GM18868 (cell line): ENCODE measurements around the gene INPP4B.
"Not testable (repeated sequence)": the region's sequence is repeated elsewhere in the genome, so short reads cannot be mapped to it uniquely, and the experiment has no call there.

ENCODE experiments used
- ATAC-seq: cut with Tn5 transposase; IDR thresholded peaks from one replicate; pipeline ENCODE4 v1.9.1; 2021; ENCODE audit warnings: mild to moderate bottlenecking, moderate library complexity; ENCODE audit not compliant: unreplicated experiment

Gene INPP4B

DNA sequence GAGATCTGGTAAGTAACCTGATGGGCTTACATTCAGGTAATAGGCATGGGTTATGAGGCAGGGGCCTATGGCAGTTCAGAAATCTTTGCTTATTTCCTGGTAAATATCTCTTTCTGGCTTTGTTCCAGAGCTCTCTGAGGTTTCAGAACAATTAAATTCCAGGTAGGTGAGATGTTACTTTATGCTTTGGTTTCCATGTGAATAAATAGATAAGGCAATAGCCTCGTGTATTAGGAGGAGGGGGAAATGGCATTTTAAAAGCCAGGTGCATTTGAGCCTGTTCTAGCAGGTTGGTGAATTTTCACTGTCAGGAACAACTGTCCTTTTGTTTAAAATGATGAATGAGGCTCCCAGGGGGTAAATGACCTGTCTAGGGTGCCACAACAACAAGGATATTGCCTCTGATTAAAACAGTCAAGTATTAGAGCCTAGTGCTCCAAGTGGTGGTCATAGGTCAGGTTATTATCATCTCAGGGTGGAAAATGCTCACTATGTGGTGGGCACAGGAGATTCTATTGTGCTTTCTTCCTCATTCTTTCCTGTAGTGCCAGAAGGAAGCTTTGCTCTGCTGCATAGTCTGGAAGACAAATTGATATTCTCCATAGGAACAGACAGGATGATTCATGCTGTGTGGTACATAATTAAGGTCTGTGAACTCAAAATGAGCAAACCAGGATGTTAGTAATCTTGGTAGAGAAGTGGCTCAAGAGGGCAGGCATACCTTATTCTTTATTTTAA, 296.2 kb downstream of the INPP4B start:
- ATAC-seq: no peak

DNA sequence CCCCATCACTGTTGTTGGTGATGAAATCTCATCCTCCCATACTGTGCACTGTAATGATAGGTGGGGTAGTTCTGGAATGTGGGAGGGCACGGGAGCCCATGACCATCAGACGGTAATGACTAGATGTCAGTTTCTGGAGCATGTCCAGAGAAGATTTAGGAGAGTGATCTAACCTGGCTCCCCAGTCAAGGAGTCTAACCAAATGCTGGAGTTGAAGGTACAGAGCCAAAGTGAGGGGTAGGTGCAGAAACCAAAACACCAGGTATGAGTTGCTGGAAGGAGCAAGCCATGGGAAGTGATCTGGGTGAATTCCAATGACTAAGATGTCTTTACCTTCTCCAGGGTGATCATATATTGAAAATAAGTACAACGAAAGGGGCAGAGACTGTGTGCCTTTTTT, 296.9 kb downstream of the INPP4B start:
- ATAC-seq: no peak

DNA sequence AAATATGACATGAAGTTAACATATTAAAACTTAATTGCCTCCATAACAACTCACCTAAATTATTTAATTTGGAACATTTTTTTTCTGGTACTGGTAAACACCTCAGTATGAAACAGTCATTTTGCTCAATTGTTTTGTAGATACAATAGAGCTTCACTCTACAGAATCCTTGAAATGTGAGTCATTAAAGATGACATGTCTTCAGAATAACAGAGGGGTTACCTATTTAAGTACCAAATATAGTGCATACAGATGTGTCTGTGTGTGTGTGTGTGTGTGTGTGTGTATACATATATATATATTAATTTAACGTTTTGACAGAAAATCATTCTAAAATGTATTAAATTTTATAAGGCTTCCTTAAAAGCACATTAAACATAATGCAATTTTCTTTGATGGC, 297.6 kb downstream of the INPP4B start:
- ATAC-seq: no peak

DNA sequence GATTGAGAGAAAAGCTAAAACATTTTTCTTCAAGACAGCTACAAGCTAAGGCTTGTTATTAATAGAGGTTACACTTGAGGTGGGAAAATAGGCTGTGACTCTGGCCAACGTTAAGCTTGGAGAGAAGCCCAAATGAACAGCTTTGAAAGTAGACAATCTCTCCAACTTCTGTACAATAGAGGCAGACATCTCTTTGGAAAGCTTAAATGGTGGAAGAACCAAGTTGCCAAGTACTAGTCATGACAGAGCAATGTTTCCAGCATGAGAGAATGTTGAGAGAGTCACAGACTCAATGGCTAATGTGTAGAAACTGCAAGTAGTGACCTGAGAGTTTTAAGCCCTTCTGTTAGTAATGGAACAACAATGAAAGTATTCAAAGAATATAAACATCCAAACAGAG, 298.1 kb downstream of the INPP4B start:
- no peak for ATAC-seq

DNA sequence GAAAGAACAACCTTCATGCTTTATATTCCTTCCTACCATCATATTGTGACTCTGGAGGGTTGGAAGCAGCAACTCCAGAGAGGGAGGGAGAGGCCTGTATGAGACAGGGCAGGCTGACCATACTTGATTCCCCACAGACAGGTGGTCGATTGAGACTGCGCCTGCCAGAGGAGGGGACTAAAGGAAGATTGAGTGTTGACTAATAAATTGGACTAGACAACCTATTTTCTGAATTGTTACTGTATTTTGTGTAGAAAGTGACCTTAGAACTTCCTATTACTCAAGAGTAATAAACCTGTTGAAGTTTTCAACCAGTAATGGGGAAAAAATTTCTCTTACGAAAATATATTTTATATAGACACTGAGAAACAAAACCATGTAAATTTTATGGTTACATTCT, 301.5 kb downstream of the INPP4B start:
- ATAC-seq: no peak

DNA sequence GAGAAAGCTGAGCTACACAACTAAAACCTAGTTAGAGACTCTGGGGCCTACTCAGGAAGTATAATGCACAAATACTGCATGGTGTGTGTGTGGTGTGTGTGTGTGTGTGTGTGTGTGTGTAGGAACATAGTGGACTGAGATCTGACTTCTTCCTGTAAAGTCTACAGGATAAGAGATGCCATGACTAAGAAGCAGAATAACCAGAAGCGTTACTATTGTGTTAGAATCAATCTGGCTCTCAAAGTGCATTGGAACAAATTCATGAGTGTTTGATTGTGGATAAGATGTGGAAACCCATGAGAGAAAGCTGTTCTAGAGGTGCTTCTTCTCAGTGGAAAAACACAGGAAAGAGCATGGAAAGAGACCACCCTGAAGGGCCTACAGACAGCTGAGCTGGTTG, 302.1 kb downstream of the INPP4B start:
- ATAC-seq: no peak

DNA sequence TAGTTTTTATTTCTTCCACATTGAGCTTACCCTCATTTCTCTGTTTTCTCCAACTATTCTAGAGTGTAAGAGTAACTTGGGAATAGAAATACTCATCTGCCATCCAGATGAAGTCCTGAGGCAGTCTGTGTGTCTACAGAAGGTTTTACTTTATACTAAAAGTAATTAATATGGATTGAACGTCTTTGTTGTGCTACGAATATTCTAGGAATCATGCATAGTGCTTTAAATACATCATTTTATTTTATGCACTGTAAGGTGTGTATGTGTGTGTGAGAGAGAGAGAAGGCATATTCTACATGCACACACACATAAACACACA, 305.7 kb downstream of the INPP4B start:
- ATAC-seq: no peak

DNA sequence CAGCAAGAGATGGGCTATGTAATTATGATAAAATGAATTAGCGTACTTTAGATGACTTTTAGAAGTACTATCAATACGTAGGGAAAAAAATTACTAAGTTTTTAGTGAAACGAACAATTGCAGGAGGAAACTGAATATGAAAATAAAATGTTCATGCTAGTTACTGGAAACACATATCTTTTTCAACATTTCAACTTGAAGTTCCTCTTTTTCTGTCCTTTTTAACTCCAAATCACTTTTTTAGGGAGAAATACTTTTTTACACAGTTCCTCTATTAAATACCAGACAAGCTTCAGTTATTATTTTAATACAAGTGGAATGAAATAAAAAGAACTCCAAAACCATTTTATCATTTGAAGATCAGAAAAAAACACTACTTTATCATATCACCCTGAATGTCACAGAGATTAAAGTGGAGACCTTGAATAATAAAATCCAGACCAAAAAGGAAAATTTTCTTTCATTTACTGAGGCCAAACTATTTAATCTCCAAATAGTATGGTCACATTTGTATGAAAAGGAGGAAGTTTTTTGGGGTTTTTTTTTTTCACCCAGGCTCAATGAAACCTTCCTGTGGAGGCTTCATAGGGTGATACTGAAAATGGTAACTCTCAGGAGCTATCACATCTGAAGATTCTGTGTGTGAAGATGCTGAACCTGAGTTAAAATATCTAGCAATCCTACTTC, 306.2 kb downstream of the INPP4B start:
- ATAC-seq: no peak

DNA sequence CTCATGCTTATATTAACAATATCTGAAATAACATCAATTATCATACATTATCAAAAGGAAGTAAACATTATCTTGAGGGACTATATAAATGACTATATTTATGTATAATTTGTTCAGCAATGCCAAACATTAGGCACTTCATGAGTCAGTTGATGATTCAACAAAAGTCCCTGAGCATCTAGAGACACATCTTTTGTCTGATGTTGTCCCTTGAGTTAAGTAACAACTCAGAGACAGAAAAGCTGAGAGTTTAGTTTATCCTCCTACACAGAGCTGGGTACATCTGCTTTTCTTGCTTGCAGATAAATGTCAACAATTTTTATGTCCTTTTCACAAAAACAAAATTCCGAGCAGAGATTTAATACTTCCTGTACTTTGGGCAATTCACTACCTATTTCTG, 311.1 kb downstream of the INPP4B start:
- ATAC-seq: no peak

DNA sequence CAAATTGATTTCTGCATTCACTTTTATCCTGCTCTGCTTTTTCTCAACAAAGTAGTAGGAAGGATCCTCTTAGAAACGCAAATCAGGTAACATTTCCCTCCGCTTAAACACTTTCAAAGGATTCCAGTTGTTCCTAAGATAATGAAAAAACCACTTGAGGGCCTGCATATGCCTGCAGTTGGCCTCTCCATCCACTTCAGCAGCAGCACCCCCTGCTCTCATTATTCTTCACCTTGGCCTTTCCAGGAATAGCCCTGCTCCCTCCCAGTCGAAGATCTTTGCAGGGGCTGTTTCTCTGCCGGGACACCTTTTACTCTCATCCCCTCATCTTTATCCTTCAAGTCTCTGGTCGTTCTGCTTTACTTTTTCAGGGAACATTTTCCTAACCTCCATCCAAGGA, 314.0 kb downstream of the INPP4B start:
- no peak for ATAC-seq

DNA sequence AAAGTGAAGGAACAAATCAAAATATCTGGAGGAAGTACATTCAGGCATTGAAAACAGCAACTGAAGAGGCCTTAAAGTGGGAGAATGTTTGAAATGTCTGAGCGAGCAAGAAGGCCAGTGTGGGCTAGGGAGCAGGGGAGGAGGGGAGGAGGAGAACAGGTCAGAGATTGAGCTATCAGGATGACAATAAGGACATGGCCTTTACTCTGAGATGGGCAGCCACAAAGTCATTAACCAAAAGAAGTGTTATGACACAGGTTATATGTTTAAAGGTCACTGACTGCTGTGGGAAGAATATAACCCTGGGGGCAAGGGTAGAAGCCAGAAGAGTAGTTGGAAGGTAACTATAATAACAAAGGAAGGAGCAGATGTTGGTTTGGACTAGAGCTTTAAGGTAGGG, 315.4 kb downstream of the INPP4B start:
- no peak for ATAC-seq

DNA sequence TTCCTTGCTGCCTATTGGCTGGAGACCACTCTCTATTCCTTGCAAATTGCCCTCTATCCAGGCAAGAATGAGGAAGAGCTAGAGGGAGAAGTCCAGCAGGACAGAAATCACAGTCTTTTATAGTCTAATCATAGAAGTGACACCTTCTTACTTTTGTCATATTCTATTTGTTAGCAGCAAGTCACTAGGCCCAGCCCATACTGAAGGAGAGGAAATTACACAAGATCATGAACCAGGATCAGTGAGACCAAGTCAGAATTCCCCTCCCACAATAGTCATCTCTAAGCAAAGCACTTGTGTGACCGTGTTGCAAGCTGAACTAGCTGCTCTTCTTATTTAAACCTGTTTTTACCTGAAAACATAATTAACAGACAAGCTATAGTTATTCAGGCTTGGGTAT, 317.7 kb downstream of the INPP4B start:
- ATAC-seq: no peak

DNA sequence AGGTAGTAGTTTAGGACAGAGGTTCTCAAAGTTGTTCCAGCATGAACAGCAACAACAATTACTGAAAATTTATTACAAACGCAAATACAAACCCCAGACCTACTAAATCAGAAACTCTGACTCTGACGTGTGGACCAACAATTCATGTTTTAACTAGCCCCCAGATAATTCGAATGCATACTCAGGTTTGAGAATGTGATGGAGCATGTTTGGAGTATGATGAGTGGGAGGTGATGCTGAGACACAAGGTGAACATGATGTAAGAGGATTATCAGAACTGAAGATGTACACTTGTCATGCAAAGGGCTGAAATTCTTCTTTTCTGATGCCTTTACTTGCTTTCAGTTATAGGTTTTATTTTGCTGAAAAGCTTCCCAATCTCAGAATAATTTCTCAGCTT, 323.0 kb downstream of the INPP4B start:
- ATAC-seq: no peak

DNA sequence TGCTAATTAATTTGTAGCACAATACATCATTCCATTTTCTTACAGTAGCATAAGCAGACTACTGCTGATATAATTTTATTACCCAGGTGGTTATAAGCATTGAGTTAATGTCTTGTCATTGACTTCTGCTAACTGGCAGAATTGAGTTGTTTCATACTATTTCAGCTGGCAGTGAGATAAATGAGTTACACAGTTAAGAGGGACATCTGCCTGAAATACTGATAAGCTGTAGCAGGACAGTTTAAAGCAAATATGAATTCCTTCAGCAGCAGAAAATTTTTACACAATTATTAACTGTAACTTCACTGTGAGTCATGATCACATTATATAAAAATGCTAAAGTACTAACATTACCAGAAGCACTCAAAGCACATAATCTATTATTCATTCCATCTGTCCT, 326.8 kb downstream of the INPP4B start:
- ATAC-seq: no peak

DNA sequence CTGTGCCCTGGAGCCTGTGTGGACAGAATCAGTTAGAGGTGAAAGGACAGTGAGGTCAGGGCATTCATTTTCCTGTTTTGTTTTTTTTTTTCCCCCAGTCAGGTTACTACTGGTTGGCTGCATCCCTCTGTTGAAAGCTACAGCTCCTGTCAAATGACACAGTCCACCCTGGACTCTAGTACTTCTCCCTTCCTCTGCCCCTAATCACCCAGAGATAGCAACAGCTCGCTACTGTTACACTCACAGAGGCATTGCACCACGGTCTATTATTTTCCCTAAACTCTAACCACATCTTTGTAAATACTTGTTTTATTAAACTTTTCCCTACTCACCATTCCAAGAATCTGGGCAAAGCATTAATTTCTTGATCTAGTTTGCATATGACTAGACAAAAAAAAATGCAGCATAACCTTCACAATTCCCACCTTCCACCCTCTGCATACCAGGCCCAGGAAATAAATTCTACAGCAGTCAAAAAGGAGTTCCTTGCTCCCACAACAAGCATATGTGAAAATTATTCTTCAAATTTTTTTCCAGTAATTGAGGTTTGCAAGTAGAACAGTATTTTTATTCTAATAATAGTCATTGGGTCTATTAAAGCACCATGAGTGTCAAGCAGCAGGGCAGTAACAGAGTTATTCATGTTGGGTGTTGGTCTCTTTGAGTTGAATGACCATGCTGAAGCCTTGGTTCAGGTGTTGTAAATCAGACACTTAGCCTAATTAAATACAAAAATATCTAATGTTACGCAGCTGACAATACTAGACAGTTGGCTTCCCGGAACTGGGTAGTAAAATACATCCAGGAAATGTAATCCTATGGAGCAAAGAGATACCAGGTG, 329.2 kb downstream of the INPP4B start:
- no peak for ATAC-seq

DNA sequence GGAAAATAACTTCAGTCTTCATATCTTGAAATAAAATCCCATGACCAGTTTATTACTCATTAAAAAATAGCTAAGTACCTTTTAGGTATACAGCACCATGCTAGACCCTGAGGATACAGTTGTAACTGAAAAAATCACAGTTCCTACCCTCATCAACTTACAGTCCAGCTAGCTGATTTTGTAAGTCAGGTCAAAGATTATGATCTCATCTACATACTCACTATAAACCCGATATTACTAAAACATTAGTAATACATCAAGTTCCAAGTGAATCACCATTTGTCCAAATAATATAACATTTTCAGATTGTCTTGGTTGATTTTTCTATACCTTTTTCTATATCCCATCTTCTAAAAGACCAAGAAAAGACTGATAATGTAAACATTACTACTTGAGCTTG, 333.9 kb downstream of the INPP4B start:
- ATAC-seq: no peak

DNA sequence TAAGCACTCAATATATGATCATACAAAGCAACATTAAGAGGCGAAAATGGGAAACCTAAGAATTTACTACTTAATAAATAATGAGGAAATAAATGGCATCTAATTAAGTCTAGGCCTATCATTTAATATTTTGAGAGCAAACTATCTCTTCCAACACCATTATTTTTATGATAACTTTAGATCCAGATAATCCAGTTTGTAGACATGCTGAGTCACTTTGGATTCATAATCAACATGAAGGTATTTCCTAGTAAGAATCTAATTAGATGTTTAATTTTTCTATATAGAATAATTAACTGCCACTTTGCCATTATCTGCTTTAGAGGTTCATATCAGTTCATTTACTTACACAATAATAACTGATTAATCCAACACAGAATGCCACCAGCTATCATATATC, 336.2 kb downstream of the INPP4B start:
- ATAC-seq: no peak

DNA sequence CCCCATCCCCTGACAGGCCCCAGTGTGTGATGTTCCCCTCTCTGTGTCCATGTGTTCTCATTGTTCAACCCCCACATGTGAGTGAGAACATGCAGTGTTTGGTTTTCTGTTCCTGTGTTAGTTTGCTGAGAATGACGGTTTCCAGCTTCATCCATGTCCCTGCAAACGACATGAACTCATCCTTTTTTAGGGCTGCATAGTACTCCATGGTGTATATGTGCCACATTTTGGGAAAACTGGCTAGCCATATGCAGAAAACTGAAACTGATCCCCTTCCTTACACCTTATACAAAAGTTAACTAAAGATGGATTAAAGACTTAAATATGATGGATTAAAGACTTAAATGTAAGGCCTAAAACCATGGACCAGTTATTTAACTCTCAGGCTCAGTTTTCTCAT, 336.7 kb downstream of the INPP4B start:
- ATAC-seq: not testable (repeated sequence)

DNA sequence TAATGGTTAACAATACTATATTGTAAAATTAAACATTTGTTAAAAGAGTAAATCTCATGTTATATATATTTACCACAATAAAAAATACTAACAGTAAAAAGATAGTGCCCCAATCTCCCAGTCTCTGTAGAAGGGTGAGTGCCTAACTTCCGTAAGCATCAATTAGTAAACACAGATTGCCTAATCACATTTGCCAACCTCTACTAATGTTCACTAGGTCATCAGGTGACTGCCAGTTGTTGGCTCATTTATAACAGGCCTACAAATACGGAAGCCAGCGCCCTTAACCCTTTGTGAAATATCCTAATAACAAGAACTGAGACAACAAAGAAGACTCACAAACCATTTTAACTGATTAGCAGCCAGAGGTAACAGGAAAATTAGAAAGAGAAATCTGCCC, 345.1 kb downstream of the INPP4B start:
- ATAC-seq: no peak

DNA sequence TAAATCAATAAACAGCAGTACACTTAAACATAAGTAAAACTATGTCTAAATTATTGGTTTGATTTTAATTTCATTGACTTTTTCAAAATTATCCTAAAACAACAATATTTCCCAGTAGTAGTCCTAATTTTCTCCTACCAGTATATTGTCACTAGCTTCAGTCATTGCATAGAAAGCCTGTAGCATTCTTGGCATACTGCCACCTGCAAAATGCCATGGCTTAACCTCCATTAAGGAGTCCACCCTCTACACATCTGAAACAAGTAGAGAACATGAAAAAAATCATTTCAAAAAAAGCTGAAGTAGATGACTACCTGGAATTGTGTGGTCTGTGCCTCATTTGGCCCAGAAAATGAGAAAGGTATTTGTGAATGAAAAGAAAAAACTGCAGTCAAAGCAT, 348.5 kb downstream of the INPP4B start:
- no peak for ATAC-seq

DNA sequence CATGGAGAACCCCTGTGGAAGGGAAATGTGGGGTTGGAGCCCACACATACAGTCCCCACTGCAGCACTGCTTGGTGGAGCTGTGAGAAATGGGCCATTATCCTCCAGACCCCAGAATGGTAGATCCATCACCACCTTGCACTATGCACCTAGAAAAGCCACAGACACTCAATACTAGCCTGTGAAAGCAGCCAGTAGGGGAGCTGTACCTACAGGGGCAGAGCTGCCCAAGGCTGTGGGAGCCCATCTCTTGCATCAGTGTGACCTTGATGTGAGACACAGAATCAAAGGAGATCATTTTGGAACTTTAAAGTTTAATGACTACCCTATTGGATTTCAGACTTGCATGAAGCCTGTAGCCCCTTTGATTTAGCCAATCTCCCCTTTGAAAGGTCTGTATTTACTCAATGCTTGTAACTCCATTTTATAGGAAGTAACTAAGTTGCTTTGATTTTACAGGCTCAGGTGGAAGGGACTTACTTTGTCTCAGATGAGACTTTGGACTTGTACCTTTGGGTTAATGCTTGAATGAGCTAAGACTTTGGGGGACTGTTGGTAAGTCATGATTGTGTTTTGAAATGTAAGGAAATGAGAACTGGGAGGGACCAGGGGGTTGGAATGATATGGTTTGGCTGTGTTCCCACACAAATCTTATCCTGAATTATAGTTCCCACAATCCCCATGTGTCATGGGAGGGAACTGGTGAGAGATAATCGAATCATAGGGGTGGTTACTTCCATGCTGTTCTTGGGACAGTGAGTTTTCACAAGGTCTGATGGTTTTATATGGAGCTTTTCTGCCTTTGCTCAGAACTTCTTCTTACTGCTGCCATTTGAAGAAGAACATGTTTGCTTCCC, 352.6 kb downstream of the INPP4B start:
- ATAC-seq: no peak
